Measurements from ENCODE around the gene SMYD3. TPM values are rescaled to one million over a fixed set of nuclear protein-coding genes. Genes with fewer than 3 reads are reported as not detected.

Gene SMYD3
- total and polyA plus RNA-seq, 9 of the 15 experiments (the other 6 are each of a cell fraction or from before 2014, with no cell fraction given): 128 to 440 (median 197) TPM

DNA sequence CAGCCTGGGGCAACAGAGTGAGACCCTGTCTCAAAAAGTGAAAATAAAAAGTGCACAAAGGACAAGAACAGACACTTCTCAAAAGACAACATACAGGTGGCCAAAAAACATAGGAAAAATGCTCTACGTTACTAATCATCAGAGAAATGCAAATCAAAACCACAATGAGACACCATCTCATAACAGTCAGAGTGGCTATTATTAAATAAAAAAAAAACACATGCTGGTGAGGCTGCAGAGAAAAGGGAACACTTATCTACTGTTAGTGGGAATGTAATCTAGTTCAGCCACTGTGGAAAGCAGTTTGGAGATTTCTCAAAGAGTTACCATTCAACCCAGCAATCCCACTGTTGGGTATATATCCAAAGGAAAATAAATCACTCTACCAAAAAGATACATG, 173.2 kb downstream of the SMYD3 start:
- Histone ChIP-seq H3K9ac (ENCODE audit: insufficient read depth in 1 of 2, low read depth in 2 of 2, low read length in 2 of 2) (no peak overlapping the region), H3K4me3 (no peak overlapping the region), H3K27ac (ENCODE audit: extremely low read depth, low read depth, low read length) (no peak overlapping the region), H2AFZ (ENCODE audit: low read depth, low read length) (no peak overlapping the region), H3K79me2 (ENCODE audit: control insufficient read depth, insufficient read depth, low read length) (no peaks in the 10 kb centered on the region), H3K4me2 (ENCODE audit: insufficient read depth, low read length) (no peak overlapping the region), H3K9me3 (replicated peaks; ENCODE audit: control insufficient read depth, insufficient read depth, low read depth, low read length) (no peaks in the 10 kb centered on the region), H3K4me1 (replicated peaks in 1 of 2; ENCODE audit: control insufficient read depth in 2 of 2, insufficient read depth in 2 of 2, low read length in 2 of 2) (peaks cover 10 to 27% of the 10 kb centered on the region in 2 experiments), H3K36me3 (ENCODE audit: control insufficient read depth, insufficient read depth, low read length) (peaks cover 4% of the 10 kb centered on the region; the same call in 2 of the 3 replicates), H3K27me3 (ENCODE audit: control insufficient read depth in 2 of 2, insufficient read depth in 2 of 2, low read length in 2 of 2) (no peaks in the 10 kb centered on the region), H3K9me1 (ENCODE audit: control insufficient read depth, insufficient read depth, low read length) (no peaks in the 10 kb centered on the region), H4K20me1 (replicated peaks; ENCODE audit: control insufficient read depth, insufficient read depth, low read length) (no peaks in the 10 kb centered on the region)
- WGBS (ENCODE audit: insufficient coverage, low coverage, missing lambda C conversion rate): 72% methylated on average over 1 of the region's 1 CpG
- DNase-seq (ENCODE audit: extremely low read depth in 1 of 4, low spot score in 3 of 4): no peak
- CTCF ChIA-PET (ENCODE audit: low intra/inter-chr PET ratio): no interaction called here
- BruUV-seq (replicated peaks): no TSS peak
- no peak for ATAC-seq
- intact Hi-C loops (cut with micrococcal nuclease): no loop called here
- no peak for FAIRE-seq
- in situ Hi-C loops (cut with MboI): no loop called here
- POLR2A ChIA-PET: interaction anchor here (2.0 kb wide), 1 partner anchor 146 kb away, joined by 5 read pairs; no protein-coding TSS in a partner anchor
- no peak for TF ChIP-seq ID3 (CRISPR knock-in tag; IDR thresholded peaks at IDR 0.05)
- no peak for TF ChIP-seq ID3 (tag; IDR thresholded peaks at IDR 0.05)
- no peak for TF ChIP-seq SMAD4 (CRISPR knock-in tag; conservative IDR thresholded peaks at IDR 0.05)
- no peak for TF ChIP-seq C11orf30 (IDR thresholded peaks at IDR 0.05; ENCODE audit: low read depth)
- TF ChIP-seq PML (IDR thresholded peaks at IDR 0.05; ENCODE audit: low read length): no peak
- no peak for TF ChIP-seq MBD2 (IDR thresholded peaks at IDR 0.05; ENCODE audit: borderline replicate concordance, low read depth)
- TF ChIP-seq BCOR (IDR thresholded peaks at IDR 0.05): no peak
- no peak for TF ChIP-seq ZNF347 (CRISPR knock-in tag; IDR thresholded peaks at IDR 0.05; ENCODE audit: low read depth)
- TF ChIP-seq GTF2A2 (tag; IDR thresholded peaks at IDR 0.05): no peak
- TF ChIP-seq ZNF143 (CRISPR knock-in tag; IDR thresholded peaks at IDR 0.05): no peak
- TF ChIP-seq MXI1 (IDR thresholded peaks at IDR 0.05; ENCODE audit: low read depth, low read length): no peak
- TF ChIP-seq, protein P1, sequence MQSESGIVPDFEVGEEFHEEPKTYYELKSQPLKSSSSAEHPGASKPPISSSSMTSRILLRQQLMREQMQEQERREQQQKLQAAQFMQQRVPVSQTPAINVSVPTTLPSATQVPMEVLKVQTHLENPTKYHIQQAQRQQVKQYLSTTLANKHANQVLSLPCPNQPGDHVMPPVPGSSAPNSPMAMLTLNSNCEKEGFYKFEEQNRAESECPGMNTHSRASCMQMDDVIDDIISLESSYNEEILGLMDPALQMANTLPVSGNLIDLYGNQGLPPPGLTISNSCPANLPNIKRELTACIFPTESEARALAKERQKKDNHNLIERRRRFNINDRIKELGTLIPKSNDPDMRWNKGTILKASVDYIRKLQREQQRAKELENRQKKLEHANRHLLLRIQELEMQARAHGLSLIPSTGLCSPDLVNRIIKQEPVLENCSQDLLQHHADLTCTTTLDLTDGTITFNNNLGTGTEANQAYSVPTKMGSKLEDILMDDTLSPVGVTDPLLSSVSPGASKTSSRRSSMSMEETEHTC (IDR thresholded peaks at IDR 0.05): no peak
- TF ChIP-seq, protein P2, sequence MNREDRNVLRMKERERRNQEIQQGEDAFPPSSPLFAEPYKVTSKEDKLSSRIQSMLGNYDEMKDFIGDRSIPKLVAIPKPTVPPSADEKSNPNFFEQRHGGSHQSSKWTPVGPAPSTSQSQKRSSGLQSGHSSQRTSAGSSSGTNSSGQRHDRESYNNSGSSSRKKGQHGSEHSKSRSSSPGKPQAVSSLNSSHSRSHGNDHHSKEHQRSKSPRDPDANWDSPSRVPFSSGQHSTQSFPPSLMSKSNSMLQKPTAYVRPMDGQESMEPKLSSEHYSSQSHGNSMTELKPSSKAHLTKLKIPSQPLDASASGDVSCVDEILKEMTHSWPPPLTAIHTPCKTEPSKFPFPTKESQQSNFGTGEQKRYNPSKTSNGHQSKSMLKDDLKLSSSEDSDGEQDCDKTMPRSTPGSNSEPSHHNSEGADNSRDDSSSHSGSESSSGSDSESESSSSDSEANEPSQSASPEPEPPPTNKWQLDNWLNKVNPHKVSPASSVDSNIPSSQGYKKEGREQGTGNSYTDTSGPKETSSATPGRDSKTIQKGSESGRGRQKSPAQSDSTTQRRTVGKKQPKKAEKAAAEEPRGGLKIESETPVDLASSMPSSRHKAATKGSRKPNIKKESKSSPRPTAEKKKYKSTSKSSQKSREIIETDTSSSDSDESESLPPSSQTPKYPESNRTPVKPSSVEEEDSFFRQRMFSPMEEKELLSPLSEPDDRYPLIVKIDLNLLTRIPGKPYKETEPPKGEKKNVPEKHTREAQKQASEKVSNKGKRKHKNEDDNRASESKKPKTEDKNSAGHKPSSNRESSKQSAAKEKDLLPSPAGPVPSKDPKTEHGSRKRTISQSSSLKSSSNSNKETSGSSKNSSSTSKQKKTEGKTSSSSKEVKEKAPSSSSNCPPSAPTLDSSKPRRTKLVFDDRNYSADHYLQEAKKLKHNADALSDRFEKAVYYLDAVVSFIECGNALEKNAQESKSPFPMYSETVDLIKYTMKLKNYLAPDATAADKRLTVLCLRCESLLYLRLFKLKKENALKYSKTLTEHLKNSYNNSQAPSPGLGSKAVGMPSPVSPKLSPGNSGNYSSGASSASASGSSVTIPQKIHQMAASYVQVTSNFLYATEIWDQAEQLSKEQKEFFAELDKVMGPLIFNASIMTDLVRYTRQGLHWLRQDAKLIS (CRISPR knock-in tag; IDR thresholded peaks at IDR 0.05): no peak
- no peak for TF ChIP-seq ZNF253 (CRISPR knock-in tag; conservative IDR thresholded peaks at IDR 0.05)
- no peak for TF ChIP-seq TFAM (CRISPR knock-in tag; conservative IDR thresholded peaks at IDR 0.05)
- TF ChIP-seq, protein P3, sequence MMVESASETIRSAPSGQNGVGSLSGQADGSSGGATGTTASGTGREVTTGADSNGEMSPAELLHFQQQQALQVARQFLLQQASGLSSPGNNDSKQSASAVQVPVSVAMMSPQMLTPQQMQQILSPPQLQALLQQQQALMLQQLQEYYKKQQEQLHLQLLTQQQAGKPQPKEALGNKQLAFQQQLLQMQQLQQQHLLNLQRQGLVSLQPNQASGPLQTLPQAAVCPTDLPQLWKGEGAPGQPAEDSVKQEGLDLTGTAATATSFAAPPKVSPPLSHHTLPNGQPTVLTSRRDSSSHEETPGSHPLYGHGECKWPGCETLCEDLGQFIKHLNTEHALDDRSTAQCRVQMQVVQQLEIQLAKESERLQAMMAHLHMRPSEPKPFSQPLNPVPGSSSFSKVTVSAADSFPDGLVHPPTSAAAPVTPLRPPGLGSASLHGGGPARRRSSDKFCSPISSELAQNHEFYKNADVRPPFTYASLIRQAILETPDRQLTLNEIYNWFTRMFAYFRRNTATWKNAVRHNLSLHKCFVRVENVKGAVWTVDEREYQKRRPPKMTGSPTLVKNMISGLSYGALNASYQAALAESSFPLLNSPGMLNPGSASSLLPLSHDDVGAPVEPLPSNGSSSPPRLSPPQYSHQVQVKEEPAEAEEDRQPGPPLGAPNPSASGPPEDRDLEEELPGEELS (CRISPR knock-in tag; IDR thresholded peaks at IDR 0.05; ENCODE audit: borderline replicate concordance): no peak

All from K562 (cell line).